Stimulated activated CD8-positive, alpha-beta memory T cell treated with anti-CD3 and anti-CD28 coated beads, Interleukin-4, amount 100 ng/mL, for 24 hours (primary cell): Measurements from ENCODE around the gene CR2.
"Not testable (repeated sequence)": the region's sequence is repeated elsewhere in the genome, so short reads cannot be mapped to it uniquely, and the experiment has no call there.

Experiments used
- DNase-seq: peaks from one replicate; pipeline ENCODE4 v3.0.0-alpha.2; 2020; ENCODE audit warnings: low read depth

Gene CR2

GRCh38 chr1:207444514-207445217, 9.5 kb upstream of the CR2 start:
- no peak for DNase-seq

DNA sequence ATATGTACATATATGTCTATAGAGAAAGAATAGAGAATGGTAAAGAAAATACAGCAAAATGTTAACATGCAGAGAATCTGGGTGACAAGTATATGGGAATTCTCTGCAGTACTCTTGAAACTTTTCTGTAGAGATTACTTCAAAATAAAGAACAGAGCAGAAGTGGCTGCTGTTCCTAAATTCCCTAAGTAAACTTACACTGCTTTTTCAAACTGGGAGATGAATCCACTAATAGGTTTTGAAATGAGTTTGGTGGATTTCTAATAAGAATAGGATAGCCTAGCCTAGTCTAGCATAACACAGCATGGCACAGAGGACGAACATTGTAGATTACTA, 450 bp upstream of the CR2 start:
- DNase-seq: no peak

- no peak for DNase-seq
Measured at GRCh38 chr1:207455183-207455754, 1.1 kb downstream of the CR2 start.

- DNase-seq: no peak
Measured at GRCh38 chr1:207458414-207458813, 4.3 kb downstream of the CR2 start.

DNA sequence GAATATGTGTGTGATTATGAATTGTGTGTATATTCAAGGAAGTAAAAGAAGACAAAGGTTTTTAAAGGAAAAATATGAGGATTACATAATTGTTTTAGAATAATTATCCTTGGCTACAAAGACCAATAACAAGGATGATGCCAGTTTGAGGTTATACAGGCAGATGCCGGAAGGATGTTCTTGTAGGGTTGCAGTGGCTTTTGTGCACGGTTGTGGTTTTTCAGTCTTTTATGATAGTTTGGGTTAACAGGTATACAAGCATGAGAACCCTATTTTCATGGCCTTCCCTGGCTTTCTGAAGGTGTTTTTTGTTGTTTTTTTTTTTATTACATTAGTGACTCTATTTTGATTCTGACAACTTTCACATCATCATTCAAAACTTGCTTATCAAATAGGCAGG, 4.9 kb downstream of the CR2 start:
- no peak for DNase-seq

- no peak for DNase-seq
Measured at GRCh38 chr1:207461649-207462048, 7.5 kb downstream of the CR2 start.

GRCh38 chr1:207462535-207462934, 8.4 kb downstream of the CR2 start:
- no peak for DNase-seq

DNA sequence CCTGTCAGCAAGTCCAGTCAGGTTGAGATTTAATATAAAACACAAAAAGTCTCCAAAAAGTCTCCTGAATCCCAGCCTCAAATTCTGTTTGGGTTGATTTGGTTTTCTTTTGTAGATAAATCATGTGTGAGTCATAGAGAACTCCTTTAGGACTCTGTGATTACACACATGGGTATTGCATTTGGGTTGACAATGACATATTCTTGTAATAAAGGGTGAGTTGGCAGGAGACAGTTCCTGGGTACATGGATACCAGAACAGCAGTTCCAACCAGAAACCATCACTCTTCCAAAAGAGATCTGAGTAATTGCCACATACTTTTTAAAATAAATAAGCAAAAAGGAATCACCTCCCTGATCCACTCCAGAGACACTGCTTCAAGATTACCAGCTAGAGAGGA, 8.9 kb downstream of the CR2 start:
- DNase-seq: no peak

DNA sequence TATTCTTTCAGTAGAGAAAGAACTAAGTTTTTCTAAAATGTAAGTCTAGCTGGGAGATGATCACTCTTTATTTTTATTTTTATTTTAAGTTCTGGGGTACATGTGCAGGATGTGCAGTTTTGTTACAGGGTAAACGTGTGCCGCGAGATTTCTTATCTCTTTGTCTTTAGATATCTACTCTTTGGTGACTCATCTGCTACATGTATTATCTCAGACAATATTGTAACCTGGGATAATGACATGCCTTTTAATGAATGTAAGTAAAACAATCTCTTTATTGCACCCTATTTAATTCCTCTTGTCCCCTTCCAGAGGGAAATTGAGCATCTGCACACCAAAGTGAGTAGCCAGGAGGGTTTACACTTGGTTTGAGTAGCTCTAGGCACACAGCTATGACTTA, 9.4 kb downstream of the CR2 start:
- no peak for DNase-seq

- DNase-seq: no peak
Measured at GRCh38 chr1:207470927-207471326, 16.8 kb downstream of the CR2 start.

GRCh38 chr1:207474210-207474609, 20.1 kb downstream of the CR2 start:
- DNase-seq: no peak

DNA sequence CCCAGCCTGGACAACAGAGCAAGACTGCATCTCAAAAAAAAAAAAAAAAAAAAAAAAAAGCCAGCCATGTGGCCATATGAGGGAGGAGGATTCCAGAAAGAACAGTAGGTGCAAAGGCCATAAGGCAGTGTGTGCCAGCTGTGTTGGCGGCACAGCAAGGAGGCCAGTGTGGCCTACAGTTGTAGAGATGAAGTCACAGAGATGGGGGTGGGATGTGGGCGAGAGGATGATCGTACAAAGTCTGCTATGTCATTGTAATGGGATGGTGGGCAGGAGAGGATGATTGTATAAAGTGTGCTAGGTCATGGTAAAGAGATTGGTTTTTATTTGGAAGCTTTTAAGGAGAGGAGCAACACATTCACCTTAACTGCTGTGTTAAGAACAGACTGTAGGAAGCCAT, 32.1 kb downstream of the CR2 start:
- DNase-seq: no peak

DNA sequence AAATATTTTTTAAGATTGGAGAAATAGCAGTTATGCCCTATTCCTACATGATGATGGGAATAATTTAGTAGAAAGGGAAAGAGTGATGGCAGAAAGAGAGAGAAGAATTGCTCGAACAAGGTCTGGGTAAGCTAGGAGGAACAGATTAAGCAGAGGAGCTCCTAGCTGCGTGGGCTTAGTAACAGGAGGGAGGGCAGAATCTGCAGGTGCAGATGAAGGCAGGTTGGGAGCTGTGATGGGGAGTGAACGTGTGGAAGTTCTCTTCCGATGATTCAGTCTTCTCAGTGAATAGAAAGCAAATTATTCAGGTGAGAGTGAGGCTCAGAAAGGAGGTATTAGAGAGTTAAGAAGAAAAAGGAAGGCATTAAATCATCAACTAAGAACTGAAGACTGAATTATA, 33.5 kb downstream of the CR2 start:
- DNase-seq: no peak

GRCh38 chr1:207493212-207493611, 39.1 kb downstream of the CR2 start:
- no peak for DNase-seq

GRCh38 chr1:207494171-207494570, 40.0 kb downstream of the CR2 start:
- DNase-seq: no peak

GRCh38 chr1:207495281-207495680, 41.2 kb downstream of the CR2 start:
- DNase-seq: not testable (repeated sequence)

DNA sequence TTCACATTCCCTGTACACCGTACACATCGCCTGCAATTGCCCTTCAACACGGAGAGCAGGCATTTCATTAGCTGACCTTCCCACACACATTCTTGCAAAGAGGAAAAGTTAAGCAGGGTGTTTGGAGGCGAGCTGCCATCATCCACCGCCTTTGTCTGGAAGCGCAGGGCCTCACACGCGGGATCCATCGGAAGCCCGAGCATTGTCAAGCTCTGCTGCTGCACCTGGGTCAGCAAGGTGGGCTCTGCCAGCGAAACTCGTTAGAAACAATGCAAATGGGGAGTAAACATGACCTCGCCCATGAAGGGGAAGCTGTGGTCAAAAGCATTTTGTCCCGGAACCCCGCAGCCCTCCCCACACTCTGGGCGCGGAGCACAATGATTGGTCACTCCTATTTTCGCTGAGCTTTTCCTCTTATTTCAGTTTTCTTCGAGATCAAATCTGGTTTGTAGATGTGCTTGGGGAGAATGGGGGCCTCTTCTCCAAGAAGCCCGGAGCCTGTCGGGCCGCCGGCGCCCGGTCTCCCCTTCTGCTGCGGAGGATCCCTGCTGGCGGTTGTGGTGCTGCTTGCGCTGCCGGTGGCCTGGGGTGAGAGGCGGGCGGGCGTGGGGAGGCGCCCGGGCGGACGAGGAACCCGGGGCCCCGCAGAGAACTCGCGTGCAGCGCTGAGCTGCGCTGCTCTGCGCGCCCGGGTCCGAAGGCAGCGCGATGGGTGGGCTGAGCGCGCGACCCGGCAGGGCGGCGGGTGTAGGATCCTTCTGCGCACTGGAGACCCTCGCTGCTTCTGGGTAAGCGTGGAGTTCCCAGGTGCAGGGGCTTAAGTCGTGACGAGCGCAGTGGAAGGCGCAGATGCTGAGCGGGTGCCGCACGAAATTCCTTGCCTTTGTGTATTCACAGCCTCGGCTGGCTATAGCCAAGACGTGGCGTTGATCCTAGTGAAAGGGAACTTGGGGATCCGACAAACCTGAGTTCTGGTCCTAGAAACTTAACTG, 42.0 kb downstream of the CR2 start, which contains the start of gene CR1:
Gene CR1, plus strand, starts transcription at position 357 of the 992 bp plus-strand sequence. Its CDS starts 111 bp downstream, at position 468.
- peak; percentile 11 for DNase-seq

GRCh38 chr1:207497941-207498340, 43.8 kb downstream of the CR2 start:
- DNase-seq: no peak

DNA sequence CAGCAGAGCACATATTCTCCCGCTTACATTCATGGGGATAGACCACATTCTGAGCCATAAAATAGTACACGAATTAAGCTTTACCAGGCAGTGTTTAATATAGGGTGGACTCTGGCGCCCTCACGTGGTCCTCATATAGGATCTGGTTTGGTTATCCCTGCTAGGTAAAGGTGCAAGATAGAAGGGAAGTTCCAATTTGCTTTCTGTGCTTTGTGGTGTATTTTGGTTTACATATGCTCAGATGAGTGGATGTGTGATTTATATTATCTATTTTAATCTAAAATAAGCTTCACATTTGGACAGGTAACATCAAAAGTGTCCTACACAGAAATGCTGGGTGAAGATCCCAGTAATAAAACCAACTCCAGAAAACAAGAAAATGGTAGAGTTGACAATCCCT, 45.4 kb downstream of the CR2 start:
- peak; percentile 44 for DNase-seq

- no peak for DNase-seq
Measured at GRCh38 chr1:207500306-207500705, 46.2 kb downstream of the CR2 start.

GRCh38 chr1:207501071-207501470, 46.9 kb downstream of the CR2 start:
- DNase-seq: no peak

- no peak for DNase-seq
Measured at GRCh38 chr1:207502726-207503125, 48.6 kb downstream of the CR2 start.

GRCh38 chr1:207503950-207504349, 49.8 kb downstream of the CR2 start:
- DNase-seq: no peak
